Articular chondrocyte of knee joint (primary cell): ENCODE measurements around the gene ZC3H12A. TPM values are rescaled to one million over a fixed set of nuclear protein-coding genes. Genes with fewer than 3 reads are reported as not detected.
A peak's percentile ranks its signal among the peaks of the same experiment; 100 is the strongest.

Experiments
- small RNA-seq: library from RNA; depleted of rRNA; stranded (forward); fragments of <200 nt; gene quantifications from one replicate; pipeline ENCODE3, GENCODE V24; 2012
- total RNA-seq: library from RNA; depleted of rRNA; stranded (reverse); fragments of >200 nt; gene quantifications from 2 replicates; pipeline ENCODE4 v1.2.3, GENCODE V29; 2012

The ZC3H12A gene
- total RNA-seq, result 8.9 and 10.6 TPM in 2 replicates

DNA sequence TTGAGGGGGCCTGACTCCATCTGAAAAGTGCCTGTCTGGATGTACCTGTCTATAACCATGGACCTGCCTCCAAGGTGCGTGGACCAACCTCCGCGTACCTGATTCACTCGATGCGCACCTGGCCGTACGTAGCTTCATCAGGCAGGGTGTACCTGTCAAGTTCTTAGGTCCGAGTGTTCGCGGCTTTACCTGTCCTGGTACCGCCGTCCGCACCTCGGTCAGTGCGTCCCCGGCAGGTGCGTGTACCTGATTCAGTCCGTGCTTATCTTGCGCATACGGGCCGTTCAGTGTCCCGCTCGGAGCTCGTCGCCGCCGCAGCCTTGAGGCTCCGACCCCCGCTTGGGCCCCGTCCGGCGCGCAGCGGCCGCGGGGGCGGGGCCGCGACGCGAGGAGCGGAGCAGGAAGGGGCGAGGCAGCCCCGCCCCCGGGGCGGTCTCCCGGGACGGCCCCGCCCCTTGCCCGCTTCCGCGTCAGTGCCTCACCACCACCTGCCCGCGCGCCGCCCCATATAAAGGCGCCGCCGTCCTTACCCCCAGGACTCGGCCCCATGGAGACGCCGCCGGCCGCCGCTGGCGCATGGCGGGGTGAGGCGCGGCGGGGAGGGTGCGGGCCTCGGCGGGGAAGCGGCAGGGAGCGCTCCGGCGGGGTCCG lies at the start of gene ZC3H12A:
TSS of gene ZC3H12A (plus strand) at position 535 of the 651 bp plus-strand sequence. CDS start 917 bp downstream, outside the sequence.

DNA sequence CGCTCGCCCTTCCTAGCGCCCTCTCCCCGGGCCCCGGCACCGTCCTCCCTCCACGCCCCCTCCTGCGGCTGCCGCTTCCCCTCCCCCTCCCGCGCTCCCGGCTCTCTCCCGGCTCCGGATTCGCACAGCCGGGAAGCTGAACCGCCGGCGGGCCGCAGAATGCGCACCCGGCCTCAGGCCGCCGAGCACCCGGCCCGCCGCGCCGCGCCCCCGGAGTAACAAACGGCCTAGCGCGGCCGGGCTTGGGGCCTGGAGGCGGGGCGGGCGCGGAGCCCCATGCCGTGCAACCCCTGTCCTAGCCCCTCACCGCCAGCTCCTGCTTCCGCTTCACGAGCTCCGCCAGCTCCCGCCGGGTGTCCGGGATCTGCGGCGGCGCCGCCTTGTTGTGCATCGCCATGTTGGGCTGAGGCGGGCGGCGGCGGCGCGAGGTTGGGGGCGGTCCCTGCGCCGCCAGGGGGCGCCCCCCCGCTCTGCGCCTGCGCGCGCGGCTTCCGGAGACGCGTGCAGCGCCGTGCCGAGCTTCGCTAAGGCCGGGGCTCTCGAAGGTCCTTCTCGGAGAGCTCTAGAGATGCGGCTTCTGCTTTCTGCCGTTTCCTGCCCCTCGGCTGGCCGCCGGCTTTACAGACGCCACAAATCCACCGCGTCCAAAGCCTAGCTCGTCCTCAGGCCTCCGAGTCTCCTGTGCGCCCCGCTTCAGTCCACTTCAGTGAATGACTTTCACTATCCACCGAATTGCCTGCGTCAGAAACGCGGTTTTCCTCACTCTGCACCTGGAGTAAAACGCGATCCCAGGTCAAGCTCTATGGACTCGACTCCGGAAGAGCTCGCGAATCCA lies 40.2 kb downstream of the ZC3H12A start, which contains the start of gene MEAF6:
TSS of gene MEAF6 (minus strand) at position 417 of the 835 bp plus-strand sequence. CDS start at position 397, 20 bp downstream.

Small RNA genes within 50 kb of the gene (small RNA-seq; reads per million reads assigned to genes)
- gene MIR5581, result 1.4 reads per million, percentile 58 among the genes with 10 or more reads in this experiment

Other genes starting within 250 kb of the ZC3H12A start
- 61.8 and 69.2 TPM in 2 replicates for gene MEAF6, start 40.2 kb downstream of the ZC3H12A start, total RNA-seq
- gene SNIP1, start 79.7 kb downstream of the ZC3H12A start, total RNA-seq, result 11.0 and 14.8 TPM in 2 replicates
- 8.1 and 10.3 TPM in 2 replicates for gene DNALI1, start 82.4 kb downstream of the ZC3H12A start, total RNA-seq
- 49.4 and 52.1 TPM in 2 replicates for gene GNL2, start 121.4 kb downstream of the ZC3H12A start, total RNA-seq
- gene RSPO1, start 160.3 kb downstream of the ZC3H12A start, total RNA-seq, result 0.11 and 0.13 TPM in 2 replicates
- 6.5 and 10.4 TPM in 2 replicates for gene CDCA8, start 217.9 kb downstream of the ZC3H12A start, total RNA-seq